Cardiac muscle cell (in vitro differentiated cells and primary cell): ENCODE data around the gene REC8. TPM values are rescaled to one million over a fixed set of nuclear protein-coding genes. Genes with fewer than 3 reads are reported as not detected.

ENCODE experiments used
- DNase-seq, 2 donors: peaks; one replicate each; pipeline versions ENCODE4 v3.0.0 to v3.0.0-alpha.2; 2010 to 2017; ENCODE audit warnings: low read depth in 1 of 2, low spot score in 1 of 2
- H3K27ac ChIP-seq: fragments of 200-600 bp; sonication (generic); 2 replicates; pipeline ENCODE4 v1.5.1; 2016
- H3K27me3 ChIP-seq: fragments of 200-600 bp; sonication (generic); 2 replicates; pipeline ENCODE4 v1.6.0; 2016; ENCODE audit warnings: control low read depth
- H3K36me3 ChIP-seq: fragments of 200-600 bp; sonication (generic); 2 replicates; pipeline ENCODE4 v1.5.1; 2016; ENCODE audit warnings: control low read depth
- H3K4me1 ChIP-seq: fragments of 200-600 bp; sonication (generic); 2 replicates; pipeline ENCODE4 v1.8.1; 2017; ENCODE audit warnings: low read depth, mild to moderate bottlenecking, mixed run types
- H3K4me3 ChIP-seq: fragments of 200-600 bp; sonication (generic); 2 replicates; pipeline ENCODE4 v1.5.1; 2016; ENCODE audit warnings: mild to moderate bottlenecking
- H3K9me3 ChIP-seq: fragments of 200-600 bp; sonication (generic); 2 replicates; pipeline ENCODE4 v1.5.1; 2017; ENCODE audit warnings: low read depth, mild to moderate bottlenecking, control low read depth
- CTCF ChIP-seq: IDR thresholded peaks from 2 replicates; pipeline ENCODE4 v1.5.1; 2012; ENCODE audit warnings: low read depth, mild to moderate bottlenecking, low read length
- polyA plus RNA-seq: library from polyadenylated mRNA; unstranded; fragments of >200 nt; fragmentation: Nextera tagmentation; extraction: Ambion mirVana; gene quantifications from 2 replicates; pipeline ENCODE4 v1.2.1, GENCODE V29; 2016
- total RNA-seq: library from RNA; depleted of rRNA; stranded (reverse); fragments of >200 nt; gene quantifications from 2 replicates; pipeline ENCODE4 v1.2.3, GENCODE V29; 2016

Gene REC8
- total and polyA plus RNA-seq, 2 experiments from 2014 or later = 20.3 to 38.8 TPM

GRCh38 chr14:24149302-24149969 lies 22.4 kb upstream of the REC8 start:
- H3K36me3 ChIP-seq = peaks cover 29% of the 10 kb centered on the region
- TF ChIP-seq CTCF = no peak

GRCh38 chr14:24150061-24150460 lies 21.8 kb upstream of the REC8 start:
- Histone ChIP-seq H3K9me3 (no peaks in the 10 kb centered on the region), H3K4me1 (peaks cover 10% of the 10 kb centered on the region), H3K27me3 (no peaks in the 10 kb centered on the region), H3K36me3 (peaks cover 32% of the 10 kb centered on the region), H3K27ac (no peak overlapping the region), H3K4me3 (no peak overlapping the region)
- TF ChIP-seq CTCF = no peak
- no peak for DNase-seq

More at GRCh38 chr14:24149302-24149969, 22.4 kb upstream of the REC8 start:
- no peaks in the 10 kb centered on the region for H3K9me3 ChIP-seq
- no peak for DNase-seq
- H3K4me3 ChIP-seq = no peak overlapping the region
- H3K4me1 ChIP-seq = peaks cover 10% of the 10 kb centered on the region
- H3K27me3 ChIP-seq = no peaks in the 10 kb centered on the region
- H3K27ac ChIP-seq = no peak overlapping the region

GRCh38 chr14:24150567-24150966 lies 21.3 kb upstream of the REC8 start:
- DNase-seq = no peak
- no peak for TF ChIP-seq CTCF
- Histone ChIP-seq H3K4me1 (peaks cover 8% of the 10 kb centered on the region), H3K36me3 (peaks cover 37% of the 10 kb centered on the region), H3K9me3 (no peaks in the 10 kb centered on the region), H3K27ac (no peak overlapping the region), H3K4me3 (no peak overlapping the region), H3K27me3 (no peaks in the 10 kb centered on the region)

- peaks cover 4% of the 10 kb centered on the region for H3K4me1 ChIP-seq
- no peak overlapping the region for H3K27ac ChIP-seq
- peaks cover 41% of the 10 kb centered on the region for H3K36me3 ChIP-seq
- no peaks in the 10 kb centered on the region for H3K9me3 ChIP-seq
- no peak for DNase-seq
- no peak for TF ChIP-seq CTCF
- H3K27me3 ChIP-seq = no peaks in the 10 kb centered on the region
- no peak overlapping the region for H3K4me3 ChIP-seq
Measured at GRCh38 chr14:24150993-24151392, 20.9 kb upstream of the REC8 start.

- no peak overlapping the region for H3K27ac ChIP-seq
- peaks cover 4% of the 10 kb centered on the region for H3K4me1 ChIP-seq
- no peaks in the 10 kb centered on the region for H3K9me3 ChIP-seq
- peaks cover 45% of the 10 kb centered on the region for H3K36me3 ChIP-seq
- H3K27me3 ChIP-seq = no peaks in the 10 kb centered on the region
- DNase-seq = no peak
- H3K4me3 ChIP-seq = no peak overlapping the region
- TF ChIP-seq CTCF = no peak
Measured at GRCh38 chr14:24151404-24152080, 20.3 kb upstream of the REC8 start.
